Stimulated activated CD8-positive, alpha-beta memory T cell treated with anti-CD3 and anti-CD28 coated beads, Interleukin-12 subunit alpha, Interleukin-12 subunit beta, amount 100 ng/mL, for 4 hours (primary cell): ENCODE measurements around the gene LCA5L.
A peak's percentile ranks its signal among the peaks of the same experiment; 100 is the strongest.
"Not testable (repeated sequence)": the region's sequence is repeated elsewhere in the genome, so short reads cannot be mapped to it uniquely, and the experiment has no call there.

Experiments used
- DNase-seq: peaks from one replicate; pipeline ENCODE4 v3.0.0-alpha.2; 2020; ENCODE audit warnings: low read depth

LCA5L gene

GRCh38 chr21:39451332-39452206, 6.0 kb upstream of the LCA5L start, which contains the start of gene SH3BGR:
TSS of gene SH3BGR (plus strand) at chr21:39451970. CDS start at chr21:39452097, 127 bp downstream.
- no peak for DNase-seq

- no peak for DNase-seq
These were observed 1.7 kb upstream of the LCA5L start for GRCh38 chr21:39447264-39447663.

- DNase-seq: no peak
These were observed 977 bp downstream of the LCA5L start for GRCh38 chr21:39444421-39445180.

- no peak for DNase-seq
These were observed 3.8 kb downstream of the LCA5L start for GRCh38 chr21:39441502-39442475.

- no peak for DNase-seq
These were observed 6.3 kb downstream of the LCA5L start for GRCh38 chr21:39439232-39439631.

GRCh38 chr21:39434950-39435349, 10.6 kb downstream of the LCA5L start:
- no peak for DNase-seq

- DNase-seq: no peak
These were observed 14.6 kb downstream of the LCA5L start for GRCh38 chr21:39430954-39431353.

- DNase-seq: no peak
These were observed 15.1 kb downstream of the LCA5L start for GRCh38 chr21:39430457-39430856.

- no peak for DNase-seq
These were observed 15.6 kb downstream of the LCA5L start for GRCh38 chr21:39430016-39430415.

- DNase-seq: no peak
These were observed 16.1 kb downstream of the LCA5L start for GRCh38 chr21:39429445-39429844.

- no peak for DNase-seq
These were observed 22.9 kb downstream of the LCA5L start for GRCh38 chr21:39422527-39423241.

GRCh38 chr21:39419204-39419603, 26.4 kb downstream of the LCA5L start:
- DNase-seq: not testable (repeated sequence)

GRCh38 chr21:39406065-39406464, 39.5 kb downstream of the LCA5L start:
- no peak for DNase-seq

GRCh38 chr21:39400173-39400572, 45.4 kb downstream of the LCA5L start:
- no peak for DNase-seq

- no peak for DNase-seq
These were observed 47.8 kb downstream of the LCA5L start for GRCh38 chr21:39397646-39398385.

- no peak for DNase-seq
These were observed 52.6 kb downstream of the LCA5L start for GRCh38 chr21:39392981-39393380.

- DNase-seq: no peak
These were observed 55.3 kb downstream of the LCA5L start for GRCh38 chr21:39390212-39390765.

- no peak for DNase-seq
These were observed 56.8 kb downstream of the LCA5L start for GRCh38 chr21:39388811-39389155.

- DNase-seq: peak; percentile 72
These were observed 57.4 kb downstream of the LCA5L start for GRCh38 chr21:39388038-39388810.
